Fibroblast of villous mesenchyme (primary cell): ENCODE results near the gene KIRREL3. TPM values are rescaled to one million over a fixed set of nuclear protein-coding genes. Genes with fewer than 3 reads are reported as not detected.
"Not testable (repeated sequence)": the region's sequence is repeated elsewhere in the genome, so short reads cannot be mapped to it uniquely, and the experiment has no call there.

Experiments
- DNase-seq: peaks from one replicate; pipeline ENCODE4 v3.0.0-alpha.2; 2010; ENCODE audit warnings: low read depth
- H3K4me3 ChIP-seq: 2 replicates; pipeline ENCODE4 v1.5.1; 2011; ENCODE audit warnings: low read depth, mild to moderate bottlenecking, low read length
- CTCF ChIP-seq: IDR thresholded peaks from 2 replicates; pipeline ENCODE4 v1.5.1; 2012; ENCODE audit warnings: low read depth, mild to moderate bottlenecking, low read length; ENCODE audit not compliant: insufficient read depth
- total RNA-seq: library from RNA; depleted of rRNA; stranded (reverse); fragments of >200 nt; gene quantifications from 2 replicates; pipeline ENCODE4 v1.2.3, GENCODE V29; 2012

The KIRREL3 gene
- total RNA-seq, 1 donor: 9.9 TPM

GRCh38 chr11:126963603-126964363 lies 36.8 kb downstream of the KIRREL3 start:
- no peak overlapping the region for H3K4me3 ChIP-seq
- DNase-seq: no peak
- TF ChIP-seq CTCF: no peak

- DNase-seq: no peak
- no peak for TF ChIP-seq CTCF
- no peak overlapping the region for H3K4me3 ChIP-seq
Observed at GRCh38 chr11:126963115-126963514, 37.5 kb downstream of the KIRREL3 start.

GRCh38 chr11:126959700-126960099 lies 40.9 kb downstream of the KIRREL3 start:
- no peak overlapping the region for H3K4me3 ChIP-seq
- TF ChIP-seq CTCF: no peak
- no peak for DNase-seq

- no peak for DNase-seq
- TF ChIP-seq CTCF: no peak
- H3K4me3 ChIP-seq: no peak overlapping the region
Observed at GRCh38 chr11:126956635-126957034, 43.9 kb downstream of the KIRREL3 start.

GRCh38 chr11:126952533-126952932 lies 48.0 kb downstream of the KIRREL3 start:
- not testable (repeated sequence) for DNase-seq

GRCh38 chr11:126951465-126951864 lies 49.1 kb downstream of the KIRREL3 start:
- no peak overlapping the region for H3K4me3 ChIP-seq
- DNase-seq: no peak

More at GRCh38 chr11:126952533-126952932, 48.0 kb downstream of the KIRREL3 start:
- H3K4me3 ChIP-seq: not testable (repeated sequence)

More at GRCh38 chr11:126951465-126951864, 49.1 kb downstream of the KIRREL3 start:
- no peak for TF ChIP-seq CTCF
